Measurements from ENCODE around the gene MGAT5.

MGAT5 gene

DNA sequence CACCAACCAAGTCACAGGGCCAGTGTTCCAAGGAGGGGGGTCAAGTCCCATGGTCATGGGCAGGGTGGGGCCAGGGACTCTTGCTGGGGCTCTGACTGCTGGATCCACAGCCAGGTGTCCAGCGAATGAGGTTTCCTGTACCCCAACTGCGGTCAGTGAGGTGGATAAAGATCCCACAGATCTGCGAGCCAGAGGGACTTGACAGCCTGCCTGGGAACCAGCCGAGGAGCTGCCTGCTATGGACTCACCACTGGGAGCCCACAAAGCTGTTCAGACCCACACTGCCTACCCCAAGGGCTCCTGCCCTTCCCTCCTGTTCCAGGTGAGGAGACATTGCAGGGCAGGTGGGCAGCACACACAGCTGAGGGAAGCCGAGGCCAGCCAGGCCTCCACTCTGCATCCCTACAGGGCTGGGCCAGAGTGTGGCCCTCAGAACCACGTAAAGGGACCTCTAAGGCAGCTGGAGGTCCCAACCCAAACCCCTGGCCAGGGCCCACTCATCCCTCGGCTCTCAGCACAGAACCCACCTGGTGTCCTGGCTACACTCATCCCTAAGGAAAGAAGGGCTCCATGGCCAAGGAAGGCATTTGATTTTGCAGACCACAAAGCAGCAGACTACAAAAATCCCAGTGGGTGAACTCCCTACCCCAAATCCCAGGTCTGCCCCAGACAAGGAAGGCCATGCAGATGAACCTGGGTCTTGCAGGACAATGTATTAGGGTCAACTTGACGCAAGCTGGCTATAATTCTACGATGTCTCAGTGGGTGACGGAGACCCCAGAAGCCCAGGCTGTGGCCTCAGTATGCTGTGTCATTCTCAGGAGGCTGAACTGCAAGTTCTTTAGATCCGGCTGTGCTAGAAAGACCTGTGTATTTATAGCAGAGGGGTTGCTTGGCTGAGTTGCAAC, 209.2 kb downstream of the MGAT5 start:
- in situ Hi-C loops (cut with HindIII; ENCODE audit: low pct_ligation_motif_present, low sequenced_read_pairs): no loop called here
- H3K27me3 ChIP-seq (replicated peaks): no peaks in the 10 kb centered on the region
- DNase-seq: no peak
- H3K36me3 ChIP-seq (replicated peaks): no peaks in the 10 kb centered on the region
- TF ChIP-seq CTCF (IDR thresholded peaks at IDR 0.05; ENCODE audit: low read depth, low read length, missing control alignments): no peak
- no peak overlapping the region for H3K27ac ChIP-seq
- H3K4me3 ChIP-seq (ENCODE audit: low read depth, low read length): no peak overlapping the region

DNA sequence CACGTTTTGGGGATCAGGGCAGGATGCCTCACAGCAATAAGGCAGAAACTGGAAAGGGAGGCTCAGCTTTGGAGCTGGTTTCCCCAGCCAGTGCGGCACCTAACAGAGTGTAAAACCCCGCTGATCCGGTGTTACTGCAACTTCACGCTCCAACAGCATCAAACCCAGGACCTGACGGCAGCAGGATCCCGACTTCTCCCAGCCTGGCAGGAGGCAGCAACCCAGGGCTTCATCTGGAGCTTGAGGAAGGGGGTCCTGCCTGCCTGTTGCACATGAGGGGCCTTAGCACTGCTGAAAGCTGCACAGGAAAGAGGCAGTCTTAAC, 209.8 kb downstream of the MGAT5 start:
- H3K27me3 ChIP-seq (replicated peaks): no peaks in the 10 kb centered on the region
- no peak for TF ChIP-seq CTCF (IDR thresholded peaks at IDR 0.05; ENCODE audit: low read depth, low read length, missing control alignments)
- in situ Hi-C loops (cut with HindIII; ENCODE audit: low pct_ligation_motif_present, low sequenced_read_pairs): no loop called here
- H3K36me3 ChIP-seq (replicated peaks): no peaks in the 10 kb centered on the region
- DNase-seq: no peak
- H3K4me3 ChIP-seq (ENCODE audit: low read depth, low read length): no peak overlapping the region
- H3K27ac ChIP-seq: no peak overlapping the region

- H3K4me3 ChIP-seq (ENCODE audit: low read depth, low read length): no peak overlapping the region
- H3K36me3 ChIP-seq (replicated peaks): no peaks in the 10 kb centered on the region
- TF ChIP-seq CTCF (IDR thresholded peaks at IDR 0.05; ENCODE audit: low read depth, low read length, missing control alignments): no peak
- in situ Hi-C loops (cut with HindIII; ENCODE audit: low pct_ligation_motif_present, low sequenced_read_pairs): no loop called here
- H3K27me3 ChIP-seq (replicated peaks): no peaks in the 10 kb centered on the region
- DNase-seq: no peak
- no peak overlapping the region for H3K27ac ChIP-seq
Observed at GRCh38 chr2:134465228-134466105, 211.6 kb downstream of the MGAT5 start.

- Histone ChIP-seq H3K36me3 (replicated peaks) (no peaks in the 10 kb centered on the region), H3K27me3 (replicated peaks) (no peaks in the 10 kb centered on the region), H3K27ac (no peak overlapping the region), H3K4me3 (ENCODE audit: low read depth, low read length) (no peak overlapping the region)
- in situ Hi-C loops (cut with HindIII; ENCODE audit: low pct_ligation_motif_present, low sequenced_read_pairs): no loop called here
- peak; percentile 24 for TF ChIP-seq CTCF (IDR thresholded peaks at IDR 0.05; ENCODE audit: low read depth, low read length, missing control alignments)
- DNase-seq: no peak
Observed at GRCh38 chr2:134466141-134466540, 212.3 kb downstream of the MGAT5 start.

DNA sequence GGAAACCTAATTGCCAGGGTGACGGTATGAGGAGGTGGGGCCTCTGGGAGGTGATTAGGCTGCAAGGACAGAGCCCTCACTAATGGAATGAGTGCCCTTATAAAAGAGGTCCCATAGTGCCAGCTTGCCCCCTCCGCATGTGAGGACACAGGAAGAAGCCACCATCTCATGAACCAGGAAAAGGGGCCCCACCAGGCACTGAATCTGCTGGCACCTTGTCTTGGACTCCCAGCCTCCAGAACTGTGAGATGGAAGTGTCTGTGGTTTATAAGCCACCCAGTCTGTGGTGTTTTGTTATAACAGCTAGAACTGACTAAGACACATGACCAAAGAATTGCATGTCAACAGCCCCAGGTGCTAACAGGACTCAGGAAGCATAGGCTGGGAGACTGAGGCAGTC, 214.3 kb downstream of the MGAT5 start:
- H3K4me3 ChIP-seq (ENCODE audit: low read depth, low read length): no peak overlapping the region
- no peak for DNase-seq
- in situ Hi-C loops (cut with HindIII; ENCODE audit: low pct_ligation_motif_present, low sequenced_read_pairs): no loop called here
- no peaks in the 10 kb centered on the region for H3K27me3 ChIP-seq (replicated peaks)
- no peak overlapping the region for H3K27ac ChIP-seq
- no peaks in the 10 kb centered on the region for H3K36me3 ChIP-seq (replicated peaks)
- TF ChIP-seq CTCF (IDR thresholded peaks at IDR 0.05; ENCODE audit: low read depth, low read length, missing control alignments): no peak

Data from brain microvascular endothelial cell (primary cell).